GM21360 (cell line): Measurements from ENCODE around the gene IL20.

Experiments
- ATAC-seq: cut with Tn5 transposase; IDR thresholded peaks from one replicate; pipeline ENCODE4 v1.9.1; 2021; ENCODE audit warnings: mild to moderate bottlenecking, moderate library complexity; ENCODE audit not compliant: unreplicated experiment

IL20 gene

GRCh38 chr1:206864939-206865671, at the start of gene IL20:
IL20 (plus strand) TSS chr1:206865623; CDS start chr1:206865853, 230 bp downstream.
- ATAC-seq, result no peak

- no peak for ATAC-seq
Measured at GRCh38 chr1:206816390-206817287, 48.8 kb upstream of the IL20 start.

- ATAC-seq, result no peak
Measured at GRCh38 chr1:206821493-206821892, 43.9 kb upstream of the IL20 start.

- ATAC-seq, result no peak
Measured at GRCh38 chr1:206823727-206824126, 41.7 kb upstream of the IL20 start.

GRCh38 chr1:206824331-206824730, 41.1 kb upstream of the IL20 start:
- no peak for ATAC-seq

GRCh38 chr1:206826394-206826793, 39.0 kb upstream of the IL20 start:
- ATAC-seq, result no peak

GRCh38 chr1:206828061-206828460, 37.4 kb upstream of the IL20 start:
- ATAC-seq, result no peak

- ATAC-seq, result no peak
Measured at GRCh38 chr1:206828765-206829164, 36.7 kb upstream of the IL20 start.

GRCh38 chr1:206829282-206829681, 36.1 kb upstream of the IL20 start:
- ATAC-seq, result no peak

- ATAC-seq, result no peak
Measured at GRCh38 chr1:206829875-206830274, 35.5 kb upstream of the IL20 start.

- no peak for ATAC-seq
Measured at GRCh38 chr1:206831650-206832049, 33.8 kb upstream of the IL20 start.

GRCh38 chr1:206832352-206832880, 33.0 kb upstream of the IL20 start:
- ATAC-seq, result no peak

GRCh38 chr1:206833106-206833680, 32.2 kb upstream of the IL20 start:
- ATAC-seq, result no peak

GRCh38 chr1:206833801-206834200, 31.6 kb upstream of the IL20 start:
- ATAC-seq, result no peak

GRCh38 chr1:206834217-206834616, 31.2 kb upstream of the IL20 start:
- ATAC-seq, result no peak

GRCh38 chr1:206834711-206835110, 30.7 kb upstream of the IL20 start:
- no peak for ATAC-seq

- no peak for ATAC-seq
Measured at GRCh38 chr1:206835186-206835585, 30.2 kb upstream of the IL20 start.

GRCh38 chr1:206836111-206836510, 29.3 kb upstream of the IL20 start:
- no peak for ATAC-seq

- no peak for ATAC-seq
Measured at GRCh38 chr1:206839006-206839560, 26.3 kb upstream of the IL20 start.

GRCh38 chr1:206839857-206840256, 25.6 kb upstream of the IL20 start:
- no peak for ATAC-seq
